Activated CD8-positive, alpha-beta memory T cell treated with anti-CD3 and anti-CD28 coated beads, Interleukin-2, amount 10 ng/mL, durations not matched to agents 7 days and 5 days (primary cell): ENCODE data around the gene C19orf85. TPM values are rescaled to one million over a fixed set of nuclear protein-coding genes. Genes with fewer than 3 reads are reported as not detected.

Experiments used
- ATAC-seq: fragments of 150-1000 bp; cut with Tn5 transposase; one replicate; pipeline ENCODE4 v1.10.0; 2021; ENCODE audit warnings: moderate library complexity
- CTCF ChIA-PET: fragments of 350-600 bp; sonication (Branson Sonifier 250); formaldehyde crosslinking; loops from one replicate; lab custom pipeline; 2021; ENCODE audit warnings: antibody characterized with exemption; lab: Charles Lee
- DNase-seq: peaks from one replicate; pipeline ENCODE4 v3.0.0-alpha.2; 2020
- H3K27ac Mint-ChIP-seq: one replicate; pipeline ENCODE4 v1.8.0; 2021; ENCODE audit warnings: mild to moderate bottlenecking, mixed read lengths
- H3K27me3 Mint-ChIP-seq: one replicate; pipeline ENCODE4 v1.8.0; 2021; ENCODE audit warnings: mixed read lengths
- H3K36me3 Mint-ChIP-seq: one replicate; pipeline ENCODE4 v1.8.0; 2021; ENCODE audit warnings: mild to moderate bottlenecking, mixed read lengths
- H3K4me1 Mint-ChIP-seq: one replicate; pipeline ENCODE4 v1.8.0; 2021; ENCODE audit warnings: mixed read lengths
- H3K4me3 Mint-ChIP-seq: one replicate; pipeline ENCODE4 v1.8.0; 2021; ENCODE audit warnings: mild to moderate bottlenecking, moderate library complexity, mixed read lengths
- H3K9me3 Mint-ChIP-seq: one replicate; pipeline ENCODE4 v1.8.0; 2022; ENCODE audit warnings: low read depth, mixed read lengths
- total RNA-seq, 2 experiments: library from RNA; stranded (reverse); gene quantifications; one replicate each; pipeline ENCODE4 v1.2.3, GENCODE V29; 2021

C19orf85 gene
- total RNA-seq, 2 experiments from 2014 or later = not detected

- DNase-seq = no peak
- no peaks in the 10 kb centered on the region for H3K9me3 Mint-ChIP-seq
- H3K36me3 Mint-ChIP-seq = no peaks in the 10 kb centered on the region
- no peak for ATAC-seq
- peaks cover 13% of the 10 kb centered on the region for H3K4me1 Mint-ChIP-seq
- peaks cover 51% of the 10 kb centered on the region for H3K27me3 Mint-ChIP-seq
- no peak overlapping the region for H3K4me3 Mint-ChIP-seq
- CTCF ChIA-PET = interaction anchor here (1.0 kb wide), 1 partner anchor 9 kb away, joined by 3 read pairs; no protein-coding TSS in a partner anchor
- H3K27ac Mint-ChIP-seq = no peak overlapping the region
Observed at GRCh38 chr19:55444646-55445045, 19.9 kb downstream of the C19orf85 start.

- Mint-ChIP-seq H3K4me1 (peaks cover 13% of the 10 kb centered on the region), H3K27ac (no peak overlapping the region), H3K36me3 (no peaks in the 10 kb centered on the region), H3K27me3 (peaks cover 58% of the 10 kb centered on the region), H3K4me3 (no peak overlapping the region), H3K9me3 (no peaks in the 10 kb centered on the region)
- CTCF ChIA-PET = interaction anchor here (1.0 kb wide), 1 partner anchor 10 kb away, joined by 3 read pairs; no protein-coding TSS in a partner anchor
- ATAC-seq = no peak
- DNase-seq = no peak
Observed at GRCh38 chr19:55443824-55444480, 20.6 kb downstream of the C19orf85 start.

GRCh38 chr19:55443045-55443823 lies 21.3 kb downstream of the C19orf85 start, which contains the start of gene SHISA7:
TSS of gene SHISA7 (minus strand) at chr19:55443300. CDS start at chr19:55442863, 437 bp downstream.
- Mint-ChIP-seq H3K4me3 (no peak within 1 kb of the TSS), H3K27ac (no peak within 1 kb of the TSS), H3K4me1 (peaks cover 13% of the 10 kb centered on the region), H3K9me3 (no peaks in the 10 kb centered on the region), H3K27me3 (peaks cover 60% of the 10 kb centered on the region), H3K36me3 (no peaks in the 10 kb centered on the region)
- ATAC-seq (no peak), DNase-seq (no peak)
- CTCF ChIA-PET = no interaction called here

- Mint-ChIP-seq H3K36me3 (no peaks in the 10 kb centered on the region), H3K27me3 (peaks cover 61% of the 10 kb centered on the region), H3K27ac (no peak overlapping the region), H3K4me1 (peaks cover 13% of the 10 kb centered on the region), H3K4me3 (no peak overlapping the region), H3K9me3 (no peaks in the 10 kb centered on the region)
- CTCF ChIA-PET = no interaction called here
- ATAC-seq = no peak
- no peak for DNase-seq
Observed at GRCh38 chr19:55442372-55442961, 22.1 kb downstream of the C19orf85 start.

GRCh38 chr19:55441692-55442321 lies 22.7 kb downstream of the C19orf85 start:
- H3K4me3 Mint-ChIP-seq = no peak overlapping the region
- CTCF ChIA-PET = no interaction called here

GRCh38 chr19:55441319-55441691 lies 23.2 kb downstream of the C19orf85 start:
- Mint-ChIP-seq H3K9me3 (no peaks in the 10 kb centered on the region), H3K36me3 (no peaks in the 10 kb centered on the region), H3K4me3 (no peak overlapping the region), H3K27ac (peak overlapping the region; percentile 52), H3K27me3 (peaks cover 69% of the 10 kb centered on the region), H3K4me1 (peaks cover 13% of the 10 kb centered on the region)
- CTCF ChIA-PET = no interaction called here
- DNase-seq (no peak), ATAC-seq (no peak)

More at GRCh38 chr19:55441692-55442321, 22.7 kb downstream of the C19orf85 start:
- peaks cover 66% of the 10 kb centered on the region for H3K27me3 Mint-ChIP-seq
- no peak overlapping the region for H3K27ac Mint-ChIP-seq
- DNase-seq = no peak
- no peaks in the 10 kb centered on the region for H3K9me3 Mint-ChIP-seq
- ATAC-seq = no peak
- peaks cover 13% of the 10 kb centered on the region for H3K4me1 Mint-ChIP-seq
- no peaks in the 10 kb centered on the region for H3K36me3 Mint-ChIP-seq

- H3K27ac Mint-ChIP-seq = peak overlapping the region; percentile 52
- peaks cover 13% of the 10 kb centered on the region for H3K4me1 Mint-ChIP-seq
- H3K9me3 Mint-ChIP-seq = no peaks in the 10 kb centered on the region
- ATAC-seq = peak; percentile 37
- H3K4me3 Mint-ChIP-seq = no peak overlapping the region
- H3K27me3 Mint-ChIP-seq = peaks cover 65% of the 10 kb centered on the region
- CTCF ChIA-PET = no interaction called here
- H3K36me3 Mint-ChIP-seq = no peaks in the 10 kb centered on the region
- DNase-seq = no peak
Observed at GRCh38 chr19:55440411-55441105, 24.0 kb downstream of the C19orf85 start.

- no peaks in the 10 kb centered on the region for H3K36me3 Mint-ChIP-seq
- no peak for DNase-seq
- no peak for ATAC-seq
- CTCF ChIA-PET = interaction anchor here (1.3 kb wide), 1 partner anchor 14 kb away, joined by 4 read pairs; no protein-coding TSS in a partner anchor
- no peak overlapping the region for H3K27ac Mint-ChIP-seq
- H3K9me3 Mint-ChIP-seq = no peaks in the 10 kb centered on the region
- no peak overlapping the region for H3K4me3 Mint-ChIP-seq
- H3K27me3 Mint-ChIP-seq = peaks cover 52% of the 10 kb centered on the region
- H3K4me1 Mint-ChIP-seq = peaks cover 13% of the 10 kb centered on the region
Observed at GRCh38 chr19:55439052-55439451, 25.5 kb downstream of the C19orf85 start.

- no peak overlapping the region for H3K27ac Mint-ChIP-seq
- peaks cover 42% of the 10 kb centered on the region for H3K27me3 Mint-ChIP-seq
- no peaks in the 10 kb centered on the region for H3K9me3 Mint-ChIP-seq
- ATAC-seq (peak; percentile 45), DNase-seq (no peak)
- no peaks in the 10 kb centered on the region for H3K36me3 Mint-ChIP-seq
- CTCF ChIA-PET = interaction anchor here (0.6 to 1.5 kb wide), 3 partner anchors 14 to 66 kb away, joined by 3 to 5 read pairs (median 3); no protein-coding TSS in a partner anchor
- H3K4me1 Mint-ChIP-seq = peaks cover 13% of the 10 kb centered on the region
- no peak overlapping the region for H3K4me3 Mint-ChIP-seq
Observed at GRCh38 chr19:55437410-55437809, 27.1 kb downstream of the C19orf85 start.

GRCh38 chr19:55436847-55437246 lies 27.7 kb downstream of the C19orf85 start:
- H3K4me3 Mint-ChIP-seq = no peak overlapping the region
- H3K27me3 Mint-ChIP-seq = peaks cover 44% of the 10 kb centered on the region
- no peak overlapping the region for H3K27ac Mint-ChIP-seq
- ATAC-seq = no peak
- H3K36me3 Mint-ChIP-seq = no peaks in the 10 kb centered on the region
- CTCF ChIA-PET = interaction anchor here (0.6 to 1.5 kb wide), 3 partner anchors 15 to 67 kb away, joined by 3 to 5 read pairs (median 3); no protein-coding TSS in a partner anchor
- no peak for DNase-seq
- H3K4me1 Mint-ChIP-seq = peaks cover 12% of the 10 kb centered on the region
- H3K9me3 Mint-ChIP-seq = no peaks in the 10 kb centered on the region

GRCh38 chr19:55435020-55435419 lies 29.5 kb downstream of the C19orf85 start:
- H3K27me3 Mint-ChIP-seq = peaks cover 30% of the 10 kb centered on the region
- DNase-seq (no peak), ATAC-seq (no peak)
- no peak overlapping the region for H3K4me3 Mint-ChIP-seq
- H3K4me1 Mint-ChIP-seq = no peaks in the 10 kb centered on the region
- no peaks in the 10 kb centered on the region for H3K9me3 Mint-ChIP-seq
- CTCF ChIA-PET = no interaction called here
- H3K36me3 Mint-ChIP-seq = no peaks in the 10 kb centered on the region
- H3K27ac Mint-ChIP-seq = no peak overlapping the region

GRCh38 chr19:55434356-55434919 lies 30.1 kb downstream of the C19orf85 start:
- Mint-ChIP-seq H3K9me3 (no peaks in the 10 kb centered on the region), H3K4me1 (no peaks in the 10 kb centered on the region), H3K27me3 (peaks cover 25% of the 10 kb centered on the region), H3K36me3 (no peaks in the 10 kb centered on the region), H3K4me3 (no peak overlapping the region), H3K27ac (no peak overlapping the region)
- CTCF ChIA-PET = no interaction called here
- ATAC-seq (no peak), DNase-seq (no peak)
